ENCODE results near the gene RPS23.
"Not testable (repeated sequence)": the region's sequence is repeated elsewhere in the genome, so short reads cannot be mapped to it uniquely, and the experiment has no call there.

Gene RPS23

GRCh38 chr5:82276800-82277612, 1.1 kb downstream of the RPS23 start:
- H3K27ac ChIP-seq = peak overlapping the region; percentile 98
- no peak for TF ChIP-seq CTCF (conservative IDR thresholded peaks at IDR 0.05)
- no peak for TF ChIP-seq ZFX (IDR thresholded peaks at IDR 0.05)

- H3K27ac ChIP-seq = no peak overlapping the region
- TF ChIP-seq ZFX (IDR thresholded peaks at IDR 0.05) (no peak), CTCF (conservative IDR thresholded peaks at IDR 0.05) (no peak)
Measured at GRCh38 chr5:82275216-82275664, 2.9 kb downstream of the RPS23 start.

- TF ChIP-seq CTCF (conservative IDR thresholded peaks at IDR 0.05) = no peak
- no peak for TF ChIP-seq ZFX (IDR thresholded peaks at IDR 0.05)
- H3K27ac ChIP-seq = no peak overlapping the region
Measured at GRCh38 chr5:82274343-82275211, 3.6 kb downstream of the RPS23 start.

- not testable (repeated sequence) for H3K27ac ChIP-seq
Measured at GRCh38 chr5:82273426-82273825, 4.7 kb downstream of the RPS23 start.

- H3K27ac ChIP-seq = not testable (repeated sequence)
Measured at GRCh38 chr5:82272571-82273356, 5.4 kb downstream of the RPS23 start.

GRCh38 chr5:82269363-82269762, 8.8 kb downstream of the RPS23 start:
- H3K27ac ChIP-seq = not testable (repeated sequence)

GRCh38 chr5:82267297-82267933, 10.7 kb downstream of the RPS23 start:
- not testable (repeated sequence) for H3K27ac ChIP-seq

- H3K27ac ChIP-seq = no peak overlapping the region
- no peak for TF ChIP-seq ZFX (IDR thresholded peaks at IDR 0.05)
Measured at GRCh38 chr5:82265047-82265446, 13.1 kb downstream of the RPS23 start.

- no peak overlapping the region for H3K27ac ChIP-seq
- no peak for TF ChIP-seq ZFX (IDR thresholded peaks at IDR 0.05)
- peak; percentile 62 for TF ChIP-seq CTCF (conservative IDR thresholded peaks at IDR 0.05)
Measured at GRCh38 chr5:82259172-82259800, 18.9 kb downstream of the RPS23 start.

Data from C4-2B (cell line).